Measurements from ENCODE around the gene RBM18. TPM values are rescaled to one million over a fixed set of nuclear protein-coding genes. Genes with fewer than 3 reads are reported as not detected.

Gene RBM18
- total and polyA plus RNA-seq, 4 experiments from 2014 or later: 15.4 to 23.8 (median 21.3) TPM

DNA sequence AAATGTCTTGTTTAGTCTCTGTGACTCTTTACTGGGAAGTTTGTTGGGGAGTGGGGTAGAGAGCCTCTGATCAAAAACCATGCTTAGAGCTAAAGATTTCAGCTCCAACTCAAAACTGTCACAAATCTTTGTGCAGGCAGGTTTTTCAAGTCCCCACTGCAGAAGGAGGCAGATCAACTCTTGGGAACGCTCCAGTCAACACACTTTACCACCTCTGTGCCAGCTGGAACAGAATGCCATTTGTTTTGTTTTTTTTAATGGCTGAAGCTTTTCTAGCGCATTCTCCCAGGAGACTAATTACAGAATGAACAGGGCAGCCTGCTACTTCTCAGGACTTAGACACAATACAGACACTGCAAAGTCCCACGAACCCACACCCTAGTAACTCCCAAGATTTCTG is 18.0 kb downstream of the RBM18 start:
- ChIA-PET CTCF (ENCODE audit: partially characterized antibody) (no interaction called here), POLR2A (ENCODE audit: partially characterized antibody) (no interaction called here)
- Histone ChIP-seq H3K27ac (ENCODE audit: low read depth, low read length) (no peak overlapping the region), H3K27me3 (ENCODE audit: insufficient read depth, low read length) (no peaks in the 10 kb centered on the region), H3K4me1 (ENCODE audit: insufficient read depth, low read length) (no peaks in the 10 kb centered on the region), H3K4me3 (ENCODE audit: low read length in 2 of 2) (no peak overlapping the region), H3K9me3 (ENCODE audit: control insufficient read depth in 1 of 2, low read length in 2 of 2) (no peaks in the 10 kb centered on the region), H3K36me3 (ENCODE audit: insufficient read depth, low read length) (peaks cover 57% of the 10 kb centered on the region)
- no peak for DNase-seq
- Mint-ChIP-seq H3K36me3 (peaks cover 62 to 71% of the 10 kb centered on the region in 2 donors), H3K4me1 (peaks cover 0 to 1% (median under 1%) of the 10 kb centered on the region in 4 donors), H3K4me3 (no peak overlapping the region), H3K27me3 (no peaks in the 10 kb centered on the region), H3K27ac (no peak overlapping the region), H3K9me3 (no peaks in the 10 kb centered on the region)
- intact Hi-C loops (cut with micrococcal nuclease): no loop called here

DNA sequence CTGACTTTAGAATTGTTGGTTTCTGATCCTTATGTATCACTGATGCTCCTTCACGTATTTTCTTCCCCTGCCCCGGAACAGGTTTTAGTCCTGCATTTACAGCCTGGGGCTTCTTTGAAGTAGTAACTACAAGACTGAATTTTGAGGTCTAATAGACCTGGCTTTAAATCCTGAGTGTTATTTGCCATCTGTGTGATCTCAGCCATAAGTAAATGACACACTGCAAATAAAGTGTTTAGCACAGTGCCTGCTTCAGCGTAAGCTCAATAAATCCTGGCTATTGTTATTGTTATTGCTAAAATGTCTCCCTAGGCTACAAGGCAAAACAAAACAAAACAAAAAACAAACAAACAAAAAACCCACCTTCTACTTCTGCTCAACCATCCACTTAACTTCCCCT is 20.3 kb downstream of the RBM18 start:
- no peak overlapping the region for H3K4me3 ChIP-seq (ENCODE audit: low read length in 2 of 2)
- Mint-ChIP-seq H3K4me1 (no peaks in the 10 kb centered on the region), H3K9me3 (no peaks in the 10 kb centered on the region), H3K4me3 (no peak overlapping the region), H3K27me3 (no peaks in the 10 kb centered on the region), H3K36me3 (peaks cover 59 to 73% of the 10 kb centered on the region in 2 donors), H3K27ac (peak overlapping the region in 1 of 7 donors; percentile 7)
- H3K27me3 ChIP-seq (ENCODE audit: insufficient read depth, low read length): no peaks in the 10 kb centered on the region
- intact Hi-C loops (cut with micrococcal nuclease): no loop called here
- H3K9me3 ChIP-seq (ENCODE audit: control insufficient read depth in 1 of 2, low read length in 2 of 2): no peaks in the 10 kb centered on the region
- no peaks in the 10 kb centered on the region for H3K4me1 ChIP-seq (ENCODE audit: insufficient read depth, low read length)
- peaks cover 55% of the 10 kb centered on the region for H3K36me3 ChIP-seq (ENCODE audit: insufficient read depth, low read length)
- H3K27ac ChIP-seq (ENCODE audit: low read depth, low read length): no peak overlapping the region
- ChIA-PET CTCF (ENCODE audit: partially characterized antibody) (no interaction called here), POLR2A (ENCODE audit: partially characterized antibody) (no interaction called here)
- no peak for DNase-seq

GRCh38 chr9:122239722-122240121 is 24.9 kb downstream of the RBM18 start:
- CTCF ChIA-PET (ENCODE audit: partially characterized antibody): no interaction called here
- no peak overlapping the region for H3K4me3 ChIP-seq (ENCODE audit: low read length in 2 of 2)
- H3K9me3 ChIP-seq (ENCODE audit: control insufficient read depth in 1 of 2, low read length in 2 of 2): no peaks in the 10 kb centered on the region
- peaks cover 24% of the 10 kb centered on the region for H3K36me3 ChIP-seq (ENCODE audit: insufficient read depth, low read length)
- Mint-ChIP-seq H3K4me3 (no peak overlapping the region), H3K9me3 (no peaks in the 10 kb centered on the region), H3K4me1 (no peaks in the 10 kb centered on the region), H3K27ac (no peak overlapping the region), H3K27me3 (no peaks in the 10 kb centered on the region), H3K36me3 (peaks cover 43 to 51% of the 10 kb centered on the region in 2 donors)
- no peaks in the 10 kb centered on the region for H3K27me3 ChIP-seq (ENCODE audit: insufficient read depth, low read length)
- POLR2A ChIA-PET (ENCODE audit: partially characterized antibody): no interaction called here
- H3K4me1 ChIP-seq (ENCODE audit: insufficient read depth, low read length): no peaks in the 10 kb centered on the region
- H3K27ac ChIP-seq (ENCODE audit: low read depth, low read length): no peak overlapping the region
- intact Hi-C loops (cut with micrococcal nuclease): no loop called here
- DNase-seq: no peak

DNA sequence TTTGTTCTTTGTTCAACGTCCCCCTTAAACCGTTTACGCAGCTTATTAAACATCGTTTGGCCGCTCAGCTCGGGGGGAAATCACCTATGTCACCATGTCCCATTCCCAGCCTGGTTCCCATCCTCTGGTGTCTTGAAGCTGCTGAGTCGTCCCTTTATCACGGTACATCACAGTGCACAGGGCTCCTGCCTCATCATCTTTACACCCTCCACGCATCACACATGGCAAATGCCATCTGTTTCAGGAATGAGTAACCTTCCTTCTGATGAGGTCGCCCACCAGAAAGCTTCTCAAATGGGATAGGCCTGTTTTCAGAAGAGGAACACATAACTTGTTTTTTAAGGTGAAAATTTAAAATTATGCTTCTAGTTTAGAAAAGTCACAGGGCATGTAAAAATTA is 28.0 kb downstream of the RBM18 start:
- Histone ChIP-seq H3K27me3 (ENCODE audit: insufficient read depth, low read length) (no peaks in the 10 kb centered on the region), H3K4me3 (ENCODE audit: low read length in 2 of 2) (no peak overlapping the region), H3K36me3 (ENCODE audit: insufficient read depth, low read length) (peaks cover 6% of the 10 kb centered on the region), H3K9me3 (ENCODE audit: control insufficient read depth in 1 of 2, low read length in 2 of 2) (no peaks in the 10 kb centered on the region), H3K4me1 (ENCODE audit: insufficient read depth, low read length) (no peaks in the 10 kb centered on the region), H3K27ac (ENCODE audit: low read depth, low read length) (no peak overlapping the region)
- peaks cover 22 to 28% of the 10 kb centered on the region in 2 donors for H3K36me3 Mint-ChIP-seq
- H3K27me3 Mint-ChIP-seq: peaks cover 1 to 2% of the 10 kb centered on the region in 2 donors
- H3K4me1 Mint-ChIP-seq: no peaks in the 10 kb centered on the region
- no peak for DNase-seq
- POLR2A ChIA-PET (ENCODE audit: partially characterized antibody): no interaction called here
- no peak overlapping the region for H3K4me3 Mint-ChIP-seq
- H3K9me3 Mint-ChIP-seq: no peaks in the 10 kb centered on the region
- intact Hi-C loops (cut with micrococcal nuclease): no loop called here
- CTCF ChIA-PET (ENCODE audit: partially characterized antibody): no interaction called here
- peak overlapping the region in 1 of 7 donors; percentile 15 for H3K27ac Mint-ChIP-seq

GRCh38 chr9:122234022-122234748 is 30.5 kb downstream of the RBM18 start:
- Mint-ChIP-seq H3K27ac (no peak overlapping the region), H3K4me3 (no peak overlapping the region), H3K9me3 (no peaks in the 10 kb centered on the region), H3K27me3 (peaks cover 2 to 4% of the 10 kb centered on the region in 2 donors), H3K4me1 (no peaks in the 10 kb centered on the region), H3K36me3 (peaks cover 6 to 9% of the 10 kb centered on the region in 2 donors)
- DNase-seq: no peak
- Histone ChIP-seq H3K4me1 (ENCODE audit: insufficient read depth, low read length) (no peaks in the 10 kb centered on the region), H3K4me3 (ENCODE audit: low read length in 2 of 2) (no peak overlapping the region), H3K36me3 (ENCODE audit: insufficient read depth, low read length) (no peaks in the 10 kb centered on the region), H3K27me3 (ENCODE audit: insufficient read depth, low read length) (peaks cover 8% of the 10 kb centered on the region), H3K9me3 (ENCODE audit: control insufficient read depth in 1 of 2, low read length in 2 of 2) (no peaks in the 10 kb centered on the region), H3K27ac (ENCODE audit: low read depth, low read length) (no peak overlapping the region)
- ChIA-PET POLR2A (ENCODE audit: partially characterized antibody) (no interaction called here), CTCF (ENCODE audit: partially characterized antibody) (no interaction called here)
- intact Hi-C loops (cut with micrococcal nuclease): no loop called here

GRCh38 chr9:122232796-122233306 is 31.8 kb downstream of the RBM18 start:
- Histone ChIP-seq H3K36me3 (ENCODE audit: insufficient read depth, low read length) (no peaks in the 10 kb centered on the region), H3K4me3 (ENCODE audit: low read length in 2 of 2) (no peak overlapping the region), H3K27ac (ENCODE audit: low read depth, low read length) (no peak overlapping the region), H3K27me3 (ENCODE audit: insufficient read depth, low read length) (peaks cover 8% of the 10 kb centered on the region), H3K4me1 (ENCODE audit: insufficient read depth, low read length) (no peaks in the 10 kb centered on the region), H3K9me3 (ENCODE audit: control insufficient read depth in 1 of 2, low read length in 2 of 2) (no peaks in the 10 kb centered on the region)
- POLR2A ChIA-PET (ENCODE audit: partially characterized antibody): no interaction called here
- intact Hi-C loops (cut with micrococcal nuclease): no loop called here
- no peak overlapping the region for H3K4me3 Mint-ChIP-seq
- H3K27ac Mint-ChIP-seq: no peak overlapping the region
- CTCF ChIA-PET (ENCODE audit: partially characterized antibody): no interaction called here
- no peaks in the 10 kb centered on the region for H3K36me3 Mint-ChIP-seq
- no peaks in the 10 kb centered on the region for H3K9me3 Mint-ChIP-seq
- H3K27me3 Mint-ChIP-seq: peaks cover 2 to 5% of the 10 kb centered on the region in 2 donors
- DNase-seq: no peak
- H3K4me1 Mint-ChIP-seq: no peaks in the 10 kb centered on the region

DNA sequence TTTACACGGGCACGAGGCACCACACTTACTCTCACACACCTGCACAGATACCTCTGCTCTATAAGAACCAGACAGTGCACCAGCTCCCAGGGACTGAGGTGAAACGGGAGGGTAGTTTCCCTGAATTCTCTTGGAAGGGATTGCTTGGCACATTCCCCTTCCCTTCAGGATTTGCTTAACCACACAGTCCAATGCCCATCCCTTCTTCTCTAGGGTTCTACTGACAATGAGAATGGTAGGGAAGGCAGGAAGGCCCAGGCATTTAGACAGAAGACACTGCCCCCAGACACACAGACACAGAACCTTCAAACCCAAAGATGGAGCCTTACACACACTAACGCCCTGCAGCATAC is 35.2 kb downstream of the RBM18 start:
- Mint-ChIP-seq H3K9me3 (no peaks in the 10 kb centered on the region), H3K4me1 (peaks cover 0 to 13% (median 3%) of the 10 kb centered on the region in 4 donors), H3K27me3 (peaks cover 21 to 23% of the 10 kb centered on the region in 2 donors), H3K27ac (no peak overlapping the region), H3K4me3 (no peak overlapping the region), H3K36me3 (no peaks in the 10 kb centered on the region)
- ChIA-PET CTCF (ENCODE audit: partially characterized antibody) (no interaction called here), POLR2A (ENCODE audit: partially characterized antibody) (no interaction called here)
- Histone ChIP-seq H3K36me3 (ENCODE audit: insufficient read depth, low read length) (no peaks in the 10 kb centered on the region), H3K4me3 (ENCODE audit: low read length in 2 of 2) (no peak overlapping the region), H3K27ac (ENCODE audit: low read depth, low read length) (no peak overlapping the region), H3K27me3 (ENCODE audit: insufficient read depth, low read length) (peaks cover 8% of the 10 kb centered on the region), H3K4me1 (ENCODE audit: insufficient read depth, low read length) (no peaks in the 10 kb centered on the region), H3K9me3 (ENCODE audit: control insufficient read depth in 1 of 2, low read length in 2 of 2) (no peaks in the 10 kb centered on the region)
- no peak for DNase-seq
- intact Hi-C loops (cut with micrococcal nuclease): no loop called here
